ENCODE results near the gene DNTTIP2. TPM values are rescaled to one million over a fixed set of nuclear protein-coding genes. Genes with fewer than 3 reads are reported as not detected.

The DNTTIP2 gene
- total and polyA plus RNA-seq, 2 donors (not counting 3 experiments of a cell fraction or from before 2014, with no cell fraction given), result 8.0 to 53.7 TPM

DNA sequence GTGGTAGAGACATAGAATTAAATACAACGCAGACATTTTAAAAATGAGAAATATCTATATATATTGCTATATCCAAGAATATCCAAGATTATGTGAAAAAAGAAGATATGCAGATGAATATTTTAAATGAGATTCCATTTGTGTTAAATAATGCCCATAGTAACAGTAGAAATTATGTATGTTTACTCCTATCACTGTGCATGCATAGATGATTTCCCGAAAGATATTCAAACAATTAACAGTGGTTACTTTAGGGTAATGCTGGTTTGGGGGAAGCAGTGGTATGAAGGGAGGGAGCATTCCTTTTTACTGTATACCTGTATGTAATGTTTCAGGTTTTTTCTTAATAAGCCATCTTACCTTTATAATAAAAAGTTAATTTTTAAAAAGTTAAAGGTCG lies 25.1 kb downstream of the DNTTIP2 start:
- Histone ChIP-seq H2AFZ (ENCODE audit: low read depth, low read length) (no peak overlapping the region), H3K36me3 (ENCODE audit: control insufficient read depth in 2 of 2, extremely low read depth in 1 of 2, insufficient read depth in 2 of 2, low read length in 2 of 2) (no peaks in the 10 kb centered on the region), H3K9ac (replicated peaks; ENCODE audit: extremely low read depth, insufficient read depth, low read length) (no peak overlapping the region), H3K4me3 (replicated peaks in 1 of 3; ENCODE audit: insufficient read depth in 1 of 3, low read depth in 1 of 3, low read length in 3 of 3) (no peak overlapping the region), H3K9me1 (replicated peaks; ENCODE audit: control insufficient read depth, extremely low read depth, insufficient read depth, low read length) (no peaks in the 10 kb centered on the region), H3K27ac (ENCODE audit: insufficient read depth, low read depth, low read length) (no peak overlapping the region), H3K4me1 (ENCODE audit: control insufficient read depth, extremely low read depth, insufficient read depth, low read length) (no peaks in the 10 kb centered on the region), H3K9me3 (replicated peaks; ENCODE audit: control insufficient read depth, insufficient read depth, low read length) (no peaks in the 10 kb centered on the region), H4K20me1 (replicated peaks; ENCODE audit: control insufficient read depth, extremely low read depth, insufficient read depth, low read length) (no peaks in the 10 kb centered on the region), H3K4me2 (ENCODE audit: insufficient read depth, low read length) (no peak overlapping the region), H3K27me3 (ENCODE audit: control insufficient read depth in 2 of 2, insufficient read depth in 2 of 2, low read length in 2 of 2) (peaks cover 0 to 7% of the 10 kb centered on the region in 2 experiments), H3K79me2 (ENCODE audit: control insufficient read depth, insufficient read depth, low read length) (no peaks in the 10 kb centered on the region)
- DNase-seq (ENCODE audit: low read depth, low spot score), result no peak
- no peak for FAIRE-seq
- POLR2A ChIA-PET, result no interaction called here
- CTCF ChIA-PET, result no interaction called here
- TF ChIP-seq JUN (IDR thresholded peaks at IDR 0.05; ENCODE audit: borderline replicate concordance, insufficient read depth, insufficient read length, low read depth) (no peak), MYC (IDR thresholded peaks at IDR 0.05; ENCODE audit: low read depth, low read length) (no peak), GATA2 (IDR thresholded peaks at IDR 0.05; ENCODE audit: insufficient read depth, insufficient read length, low read depth, low read length) (no peak), POLR2AphosphoS5 (IDR thresholded peaks at IDR 0.05; ENCODE audit: insufficient read depth, low read depth, low read length) (no peak), EZH2 (IDR thresholded peaks at IDR 0.05; ENCODE audit: borderline replicate concordance, low read depth, low read length, severe bottlenecking) (no peak), FOS (IDR thresholded peaks at IDR 0.05; ENCODE audit: borderline replicate concordance, insufficient read depth, low read length) (no peak), POLR2A (IDR thresholded peaks at IDR 0.05; ENCODE audit: low read depth, low read length) (no peak)
- TF ChIP-seq, protein P1, sequence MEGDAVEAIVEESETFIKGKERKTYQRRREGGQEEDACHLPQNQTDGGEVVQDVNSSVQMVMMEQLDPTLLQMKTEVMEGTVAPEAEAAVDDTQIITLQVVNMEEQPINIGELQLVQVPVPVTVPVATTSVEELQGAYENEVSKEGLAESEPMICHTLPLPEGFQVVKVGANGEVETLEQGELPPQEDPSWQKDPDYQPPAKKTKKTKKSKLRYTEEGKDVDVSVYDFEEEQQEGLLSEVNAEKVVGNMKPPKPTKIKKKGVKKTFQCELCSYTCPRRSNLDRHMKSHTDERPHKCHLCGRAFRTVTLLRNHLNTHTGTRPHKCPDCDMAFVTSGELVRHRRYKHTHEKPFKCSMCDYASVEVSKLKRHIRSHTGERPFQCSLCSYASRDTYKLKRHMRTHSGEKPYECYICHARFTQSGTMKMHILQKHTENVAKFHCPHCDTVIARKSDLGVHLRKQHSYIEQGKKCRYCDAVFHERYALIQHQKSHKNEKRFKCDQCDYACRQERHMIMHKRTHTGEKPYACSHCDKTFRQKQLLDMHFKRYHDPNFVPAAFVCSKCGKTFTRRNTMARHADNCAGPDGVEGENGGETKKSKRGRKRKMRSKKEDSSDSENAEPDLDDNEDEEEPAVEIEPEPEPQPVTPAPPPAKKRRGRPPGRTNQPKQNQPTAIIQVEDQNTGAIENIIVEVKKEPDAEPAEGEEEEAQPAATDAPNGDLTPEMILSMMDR (IDR thresholded peaks at IDR 0.05; ENCODE audit: extremely low read depth in 1 of 2, insufficient read depth in 1 of 2, low read depth in 1 of 2, low read length in 2 of 2), result no peak
- TF ChIP-seq, protein P2, sequence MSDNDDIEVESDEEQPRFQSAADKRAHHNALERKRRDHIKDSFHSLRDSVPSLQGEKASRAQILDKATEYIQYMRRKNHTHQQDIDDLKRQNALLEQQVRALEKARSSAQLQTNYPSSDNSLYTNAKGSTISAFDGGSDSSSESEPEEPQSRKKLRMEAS (IDR thresholded peaks at IDR 0.05; ENCODE audit: insufficient read depth, insufficient read length), result no peak
- intact Hi-C loops (cut with micrococcal nuclease), result no loop called here
- dilution Hi-C loops (cut with MboI; ENCODE audit: extremely low pct_ligation_motif_present, low sequenced_read_pairs), result no loop called here
- BruUV-seq (replicated peaks), result no TSS peak
